GM23248 (cell line): ENCODE measurements around the gene BFSP1.

Experiments
- EZH2 ChIP-seq: fragments of 200-600 bp; sonication (generic); IDR thresholded peaks from 2 replicates; pipeline ENCODE4 v1.6.1; 2018; ENCODE audit warnings: antibody characterized with exemption, mild to moderate bottlenecking; ENCODE audit not compliant: insufficient read depth, poor library complexity, severe bottlenecking
- EZH2phosphoT487 ChIP-seq: fragments of 200-600 bp; sonication (generic); IDR thresholded peaks from 2 replicates; pipeline ENCODE4 v1.6.1; 2018; ENCODE audit warnings: antibody characterized with exemption, moderate library complexity, mild to moderate bottlenecking, low read depth; ENCODE audit not compliant: insufficient read depth

DNA sequence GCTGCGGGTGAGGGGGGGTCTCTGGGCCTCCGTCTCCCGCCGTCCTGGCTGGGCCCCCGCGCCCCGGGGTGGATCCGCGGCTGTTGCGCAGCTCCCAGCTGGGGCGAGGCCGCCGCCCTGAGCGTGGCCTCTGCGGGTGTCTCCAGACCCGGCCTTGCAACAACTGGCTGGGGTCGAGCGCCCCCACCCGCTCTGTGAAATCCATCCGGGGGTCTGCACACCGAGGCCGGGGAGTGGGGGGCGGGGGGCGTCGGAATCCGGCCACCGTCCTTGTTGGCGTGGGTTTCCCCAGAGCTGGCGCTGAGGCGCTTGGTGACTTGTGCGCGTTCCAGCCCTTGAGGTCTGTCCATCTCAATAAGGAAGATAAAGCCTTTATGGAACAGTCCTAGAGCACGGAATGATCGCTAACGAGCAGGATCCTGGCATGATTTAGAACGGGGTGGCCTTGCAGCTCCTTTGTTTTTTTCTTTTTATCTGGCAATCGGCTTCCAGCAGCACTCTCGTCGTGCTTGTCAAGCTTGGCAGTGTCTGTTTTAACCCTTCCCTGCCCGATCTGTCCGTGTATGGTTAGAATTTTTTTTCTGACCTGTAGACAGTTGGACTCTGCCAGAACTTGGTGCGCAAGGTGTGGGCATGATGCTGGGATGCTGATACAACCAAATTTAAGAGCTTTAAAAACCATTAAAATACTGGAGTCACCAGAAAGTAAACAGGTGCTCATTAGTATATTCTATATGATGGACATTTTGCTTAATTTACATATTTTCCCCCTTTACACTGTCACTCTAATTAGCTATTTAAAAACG lies 39.4 kb upstream of the BFSP1 start:
- TF ChIP-seq EZH2 (no peak), EZH2phosphoT487 (no peak)
